Kidney (tissue), 14 donors: ENCODE measurements around the gene CACNB1. TPM values are rescaled to one million over a fixed set of nuclear protein-coding genes. Genes with fewer than 3 reads are reported as not detected.

ENCODE experiments used
- DNase-seq, 5 donors: peaks; one replicate each; pipeline ENCODE4 v3.0.0-alpha.2; 2013 to 2020
- FAIRE-seq: peaks from 2 replicates; lab custom pipeline; 2012; peaks lifted over from hg19 to GRCh38; lab: Jason Lieb, UNC
- H3K27ac ChIP-seq, 2 donors: one replicate each; pipeline ENCODE4 v1.7.0; 2013; ENCODE audit warnings: low read depth in 2 of 2, low read length in 2 of 2, inconsistent platforms in 1 of 2
- H3K27me3 ChIP-seq: one replicate; pipeline ENCODE4 v1.7.1; 2013; ENCODE audit warnings: low read length, inconsistent platforms; ENCODE audit not compliant: control insufficient read depth, insufficient read depth
- H3K36me3 ChIP-seq, 3 donors: one replicate each; pipeline versions ENCODE4 v1.7.0 to v1.7.1; 2013; ENCODE audit warnings: low read length in 3 of 3, control low read depth in 1 of 3, inconsistent platforms in 1 of 3; ENCODE audit not compliant: insufficient read depth in 3 of 3, control insufficient read depth in 2 of 3
- H3K4me1 ChIP-seq, 3 donors: one replicate each; pipeline versions ENCODE4 v1.7.0 to v1.7.1; 2013; ENCODE audit warnings: low read length in 3 of 3, inconsistent platforms in 1 of 3, low read depth in 1 of 3; ENCODE audit not compliant: control insufficient read depth in 2 of 3, insufficient read depth in 2 of 3
- H3K4me3 ChIP-seq, 3 donors: one replicate each; pipeline versions ENCODE4 v1.7.0 to v1.8.1; 2013; ENCODE audit warnings: low read length in 3 of 3, control low read depth in 1 of 3, inconsistent platforms in 1 of 3
- H3K9ac ChIP-seq, 3 donors: one replicate each; pipeline versions ENCODE4 v1.7.0 to v1.7.1; 2013; ENCODE audit warnings: low read length in 3 of 3, control low read depth in 1 of 3, inconsistent platforms in 1 of 3
- H3K9me3 ChIP-seq, 3 donors: one replicate each; pipeline versions ENCODE4 v1.7.0 to v1.7.1; 2013; ENCODE audit warnings: low read length in 3 of 3, control low read depth in 1 of 3, inconsistent platforms in 1 of 3; ENCODE audit not compliant: control insufficient read depth in 2 of 3, insufficient read depth in 1 of 3
- CTCF ChIP-seq: IDR thresholded peaks from 3 replicates; pipeline ENCODE4 v1.5.1; 2012; ENCODE audit warnings: mild to moderate bottlenecking, moderate library complexity, borderline replicate concordance; ENCODE audit not compliant: insufficient read depth; ENCODE audit errors: extremely low read depth
- intact Hi-C: fragments of 100-400 bp; cut with DNase I; formaldehyde crosslinking; loops from one replicate; pipeline ENCODE4 v1.11.1; 2022
- polyA plus RNA-seq: library from polyadenylated mRNA; stranded (reverse); fragments of 350-450 nt; fragmentation: Illumina TruSeq; extraction: RNeasy Lipid Tissue Mini Kit (QIAGEN cat#74804); gene quantifications from one replicate; pipeline ENCODE4 v1.2.3, GENCODE V29; 2014; ENCODE audit warnings: low read depth, low replicate concordance; ENCODE audit not compliant: insufficient read depth
- total RNA-seq: library from RNA; stranded (reverse); fragmentation: NEBNext Ultra II Directional; extraction: Animal tissue kit (Norgen Biotek cat#: 25700); gene quantifications from one replicate; pipeline ENCODE4 v1.2.1, GENCODE V29; 2021
- donor health status: control.
- donor health status: control.
- donor health status: control.
- donor health status: control.
- donor health status: control.
- donor health status: DM: yes; HTN: yes; CAD: no.
- donor health status: Normal renal cell carcinoma (clear cell type).

Gene CACNB1
- total and polyA plus RNA-seq, 2 donors from 2014 or later, result 1.4 to 9.9 TPM

- intact Hi-C loops, result no loop called here
- FAIRE-seq (no peak), DNase-seq (no peak)
- H3K9ac ChIP-seq, result no peak overlapping the region
- no peaks in the 10 kb centered on the region for H3K4me1 ChIP-seq
- H3K9me3 ChIP-seq, result no peaks in the 10 kb centered on the region
- no peak overlapping the region for H3K27ac ChIP-seq
- H3K36me3 ChIP-seq, result no peaks in the 10 kb centered on the region
- no peak for TF ChIP-seq CTCF
- H3K27me3 ChIP-seq, result no peaks in the 10 kb centered on the region
- H3K4me3 ChIP-seq, result no peak overlapping the region
Measured at GRCh38 chr17:39186481-39187002, 10.9 kb downstream of the CACNB1 start.

GRCh38 chr17:39183720-39184119 lies 13.7 kb downstream of the CACNB1 start:
- no peak overlapping the region for H3K9ac ChIP-seq
- TF ChIP-seq CTCF, result no peak
- no peak overlapping the region for H3K27ac ChIP-seq
- no peaks in the 10 kb centered on the region for H3K27me3 ChIP-seq
- intact Hi-C loops, result no loop called here
- H3K36me3 ChIP-seq, result no peaks in the 10 kb centered on the region
- no peak for FAIRE-seq
- H3K4me3 ChIP-seq, result no peak overlapping the region
- DNase-seq, result peak in 4 of 5 donors; percentile 65 to 82 (median 70)
- H3K9me3 ChIP-seq, result no peaks in the 10 kb centered on the region
- no peaks in the 10 kb centered on the region for H3K4me1 ChIP-seq

- Histone ChIP-seq H3K27ac (no peak overlapping the region), H3K9me3 (no peaks in the 10 kb centered on the region), H3K36me3 (no peaks in the 10 kb centered on the region), H3K9ac (no peak overlapping the region), H3K4me3 (no peak overlapping the region), H3K4me1 (no peaks in the 10 kb centered on the region), H3K27me3 (no peaks in the 10 kb centered on the region)
- FAIRE-seq (no peak), DNase-seq (no peak)
- no peak for TF ChIP-seq CTCF
- intact Hi-C loops, result no loop called here
Measured at GRCh38 chr17:39183045-39183444, 14.4 kb downstream of the CACNB1 start.

- Histone ChIP-seq H3K9ac (no peak overlapping the region), H3K4me3 (no peak overlapping the region), H3K4me1 (no peaks in the 10 kb centered on the region), H3K27me3 (no peaks in the 10 kb centered on the region), H3K9me3 (no peaks in the 10 kb centered on the region), H3K27ac (no peak overlapping the region), H3K36me3 (no peaks in the 10 kb centered on the region)
- intact Hi-C loops, result no loop called here
- no peak for DNase-seq
- FAIRE-seq, result no peak
- no peak for TF ChIP-seq CTCF
Measured at GRCh38 chr17:39181303-39181702, 16.2 kb downstream of the CACNB1 start.
